ENCODE results near the gene PRKAA1.
A peak's percentile ranks its signal among the peaks of the same experiment; 100 is the strongest.

The PRKAA1 gene

GRCh38 chr5:40841068-40841805 lies 43.1 kb upstream of the PRKAA1 start, which contains the start of gene CARD6 (continued):
- TF ChIP-seq ZNF513 (tag by site-specific recombination; IDR thresholded peaks at IDR 0.05) (peak; percentile 43; the same call in 1 of the 2 replicates), PRDM1 (tag by site-specific recombination; IDR thresholded peaks at IDR 0.05) (peak; percentile 95), ZBTB44 (tag by site-specific recombination; IDR thresholded peaks at IDR 0.05) (0 out of 2 replicates have a peak, but pooled peaks have one; percentile 26), PATZ1 (tag by site-specific recombination; IDR thresholded peaks at IDR 0.05) (no peak), SP2 (tag by site-specific recombination; IDR thresholded peaks at IDR 0.05) (no peak), PRDM10 (tag by site-specific recombination; IDR thresholded peaks at IDR 0.05) (peak; percentile 29; the same call in 1 of the 2 replicates)

GRCh38 chr5:40838086-40838485 lies 39.9 kb upstream of the PRKAA1 start:
- no peaks in the 10 kb centered on the region for H3K4me1 ChIP-seq (ENCODE audit: control insufficient read depth, insufficient read depth, low read length)
- H3K9me3 ChIP-seq (ENCODE audit: control insufficient read depth, insufficient read depth, low read depth, low read length): no peaks in the 10 kb centered on the region
- no peak overlapping the region for H3K27ac ChIP-seq (ENCODE audit: extremely low read depth, low read depth, low read length)
- TF ChIP-seq SP7 (tag by site-specific recombination; IDR thresholded peaks at IDR 0.05): no peak
- TF ChIP-seq REPIN1 (tag by site-specific recombination; IDR thresholded peaks at IDR 0.05; ENCODE audit: low read depth): no peak
- ChIA-PET POLR2A (no interaction called here), CTCF (interaction anchor here (0.6 to 0.7 kb wide), 2 partner anchors 20 to 41 kb away, joined by 3 read pairs; no protein-coding TSS in a partner anchor)
- peaks cover 8 to 17% of the 10 kb centered on the region in 2 experiments for H3K36me3 ChIP-seq (ENCODE audit: control insufficient read depth in 2 of 2, insufficient read depth in 1 of 2, low read length in 2 of 2)
- H3K4me3 ChIP-seq (ENCODE audit: low read depth, low read length): no peak overlapping the region

- CTCF ChIA-PET: interaction anchor here (0.6 to 0.7 kb wide), 2 partner anchors 36 to 673 kb away, joined by 3 to 5 read pairs; no protein-coding TSS in a partner anchor
- H3K9me3 ChIP-seq (ENCODE audit: control insufficient read depth, insufficient read depth, low read depth, low read length): no peaks in the 10 kb centered on the region
- POLR2A ChIA-PET: interaction anchor here (0.6 to 1.5 kb wide), 10 partner anchors 9 to 1024 kb away, joined by 3 to 6 read pairs (median 3); partner anchors contain the start of genes PTGER4 and TTC33
- peak within 1 kb of the TSS; percentile 70 for H3K4me3 ChIP-seq (ENCODE audit: low read depth, low read length)
- H3K4me1 ChIP-seq (ENCODE audit: control insufficient read depth, insufficient read depth, low read length): no peaks in the 10 kb centered on the region
- peak within 1 kb of the TSS; percentile 99 for H3K27ac ChIP-seq (ENCODE audit: extremely low read depth, low read depth, low read length)
- H3K36me3 ChIP-seq (ENCODE audit: control insufficient read depth in 2 of 2, insufficient read depth in 1 of 2, low read length in 2 of 2): peaks cover 38 to 47% of the 10 kb centered on the region in 2 experiments
- peak; percentile 96 for TF ChIP-seq ZFP41 (tag by site-specific recombination; IDR thresholded peaks at IDR 0.05; ENCODE audit: borderline replicate concordance)
- TF ChIP-seq ZNF610 (tag by site-specific recombination; IDR thresholded peaks at IDR 0.05; ENCODE audit: borderline replicate concordance): peak; percentile 93
- peak; percentile 57 for TF ChIP-seq ZNF341 (tag by site-specific recombination; IDR thresholded peaks at IDR 0.05; ENCODE audit: low read depth)
- no peak; the same call in 1 of the 2 replicates for TF ChIP-seq GFI1B (tag by site-specific recombination; IDR thresholded peaks at IDR 0.05)
- TF ChIP-seq ZBTB48 (tag by site-specific recombination; IDR thresholded peaks at IDR 0.05): peak; percentile 73
- TF ChIP-seq CTCF (tag by site-specific recombination; IDR thresholded peaks at IDR 0.05): peak; percentile 37; the same call in 1 of the 2 replicates
- peak; percentile 67; the same call in 1 of the 2 replicates for TF ChIP-seq ZNF221 (tag by site-specific recombination; IDR thresholded peaks at IDR 0.05; ENCODE audit: borderline replicate concordance)
Measured at GRCh38 chr5:40834849-40835787, 36.9 kb upstream of the PRKAA1 start, which contains the start of gene RPL37. TSS of gene RPL37 (minus strand) at chr5:40835222. CDS start at chr5:40835185, 37 bp downstream.

All from HEK293 (cell line).